ENCODE results near the gene GPR142. TPM values are rescaled to one million over a fixed set of nuclear protein-coding genes. Genes with fewer than 3 reads are reported as not detected.

The GPR142 gene
- total RNA-seq, 1 donor from 2014 or later, result not detected

DNA sequence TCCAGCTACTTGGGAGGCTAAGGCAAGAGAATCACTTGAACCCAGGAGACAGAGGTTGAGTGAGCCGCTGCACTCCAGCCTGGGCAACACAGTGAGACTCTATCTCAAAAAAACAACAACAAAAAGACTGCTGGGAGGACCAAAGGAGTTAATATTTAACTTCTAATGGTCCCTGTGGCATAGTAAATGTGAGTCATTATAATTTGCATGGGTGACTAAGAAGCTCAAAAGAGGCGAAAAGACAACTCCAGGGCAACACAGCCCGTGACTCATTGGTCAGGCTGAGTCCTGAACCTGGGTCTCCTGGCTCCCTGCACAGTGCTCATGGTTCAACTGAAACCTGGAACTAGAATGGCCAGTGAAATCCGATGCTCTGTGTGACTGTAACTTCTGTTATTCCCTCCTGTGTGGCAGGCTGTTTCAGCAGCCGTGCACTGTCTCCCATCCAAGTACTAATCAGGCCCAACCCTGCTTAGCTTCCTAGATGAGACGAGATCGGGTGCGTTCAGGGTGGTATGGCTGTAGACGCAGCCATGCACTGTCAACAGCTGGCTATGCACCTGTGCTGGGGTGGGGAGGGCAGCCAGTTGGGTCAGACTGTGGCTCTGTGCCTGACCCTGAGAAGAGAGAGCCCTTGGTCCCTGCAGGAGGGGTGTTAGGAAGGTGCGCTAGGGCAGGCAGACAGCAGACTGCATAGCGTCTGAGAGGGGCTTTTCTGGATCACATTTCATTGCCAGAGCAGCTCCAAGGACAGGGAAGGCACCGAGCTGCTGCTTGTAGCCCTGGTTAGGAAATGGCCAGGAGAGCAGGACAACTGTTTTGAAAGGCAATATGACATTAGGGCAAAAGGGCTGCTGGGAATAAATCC, 50.1 kb downstream of the GPR142 start:
- intact Hi-C loops (cut with micrococcal nuclease), result no loop called here

DNA sequence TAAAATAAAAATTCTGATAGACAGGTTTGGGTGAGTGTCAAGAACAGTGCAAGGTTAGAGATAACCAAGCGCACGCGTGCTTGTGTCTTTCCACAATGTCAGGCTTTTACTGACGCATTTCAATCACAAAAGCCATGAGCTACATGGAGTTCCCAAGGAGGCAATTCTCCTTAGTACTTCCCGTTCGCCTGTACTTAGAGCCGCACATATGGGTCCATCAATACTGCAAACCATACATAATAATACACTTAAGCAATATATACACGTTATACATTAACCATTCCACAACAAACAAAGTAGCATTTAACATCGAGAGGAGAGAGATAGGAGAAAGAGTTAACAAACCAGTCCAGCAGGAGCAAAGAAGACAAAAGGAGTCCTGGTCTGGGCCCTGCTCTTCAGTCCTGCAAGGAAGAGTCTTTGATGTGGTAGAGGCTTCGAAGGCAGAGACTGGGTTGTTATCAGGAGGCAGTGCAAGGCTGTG, 52.7 kb downstream of the GPR142 start:
- intact Hi-C loops (cut with micrococcal nuclease), result no loop called here

Other genes with a start within 250 kb of the GPR142 start
- gene RPL38, start 163.8 kb upstream of the GPR142 start, total RNA-seq, result 879 and 889 TPM in 2 replicates
- gene TTYH2, start 153.9 kb upstream of the GPR142 start, total RNA-seq, result 9.2 and 11.0 TPM in 2 replicates
- 0.34 and 0.69 TPM in 2 replicates for gene DNAI2, start 93.3 kb upstream of the GPR142 start, total RNA-seq
- gene KIF19, start 41.3 kb upstream of the GPR142 start, total RNA-seq, result 0.22 and 0.27 TPM in 2 replicates
- not detected in 2 replicates for gene BTBD17, start 5.6 kb upstream of the GPR142 start, total RNA-seq
- 0.20 and 0.37 TPM in 2 replicates for gene GPRC5C, start 64.6 kb downstream of the GPR142 start, total RNA-seq
- gene CD300A, start 99.1 kb downstream of the GPR142 start, total RNA-seq, result 49.6 and 50.3 TPM in 2 replicates
- not detected in 2 replicates for gene CD300LB, start 164.0 kb downstream of the GPR142 start, total RNA-seq
- gene CD300C, start 178.6 kb downstream of the GPR142 start, total RNA-seq, result 0.80 and 1.3 TPM in 2 replicates
- gene CD300H, start 200.0 kb downstream of the GPR142 start, total RNA-seq, result not detected in 2 replicates
- not detected in 2 replicates for gene CD300LD, start 224.8 kb downstream of the GPR142 start, total RNA-seq

Data from T-helper 1 cell treated with Interleukin-12 subunit alpha and Interleukin-12 subunit beta and Interleukin-4 antibody, amounts not matched to agents 30 ng/mL and 1 ng/mL, for 36 hours (primary cell).